ENCODE results near the gene PDE7B.

- TF ChIP-seq CTBP1 (IDR thresholded peaks at IDR 0.05; ENCODE audit: borderline replicate concordance) (no peak), BACH1 (tag; IDR thresholded peaks at IDR 0.05) (no peak), JUNB (CRISPR knock-in tag; conservative IDR thresholded peaks at IDR 0.05) (no peak), ETV5 (CRISPR knock-in tag; IDR thresholded peaks at IDR 0.05; ENCODE audit: low read depth) (no peak), STAT6 (CRISPR knock-in tag; IDR thresholded peaks at IDR 0.05) (no peak), CTCF (IDR thresholded peaks at IDR 0.05 in 2 of 3, conservative IDR thresholded peaks at IDR 0.05 in 1 of 3; ENCODE audit: insufficient read depth in 2 of 3, low read depth in 1 of 3, low read length in 3 of 3) (no peak), DLX4 (CRISPR knock-in tag; IDR thresholded peaks at IDR 0.05) (no peak), ZNF23 (CRISPR knock-in tag; IDR thresholded peaks at IDR 0.05) (no peak), PCBP1 (IDR thresholded peaks at IDR 0.05; ENCODE audit: low read depth, low read length, poor library complexity, severe bottlenecking) (no peak), SNAPC5 (CRISPR knock-in tag; IDR thresholded peaks at IDR 0.05) (no peak)
Measured at GRCh38 chr6:136118787-136119186, 267.3 kb downstream of the PDE7B start.
